GM12878 (cell line): Measurements from ENCODE around the gene FTO. TPM values are rescaled to one million over a fixed set of nuclear protein-coding genes. Genes with fewer than 3 reads are reported as not detected.

ENCODE experiments used
- ATAC-seq: fragments of 200-7000 bp; cut with Tn5 transposase; 3 replicates; pipeline ENCODE4 v1.9.1; 2020; ENCODE audit warnings: mild to moderate bottlenecking, moderate library complexity
- BruUV-seq: library from RNA; stranded (reverse); fragments of 400-500 nt; replicated peaks from 2 replicates; lab custom pipeline; 2021; lab: Mats Ljungman, UMichigan
- CTCF ChIA-PET: fragments of 300-600 bp; sonication (Branson Sonifier 250); formaldehyde crosslinking; extraction: SDS; loops from one replicate; lab custom pipeline; 2021; ENCODE audit warnings: inconsistent platforms; lab: Yijun Ruan, JAX
- POLR2A ChIA-PET: fragments of 350-600 bp; formaldehyde crosslinking; extraction: SDS; loops from one replicate; lab custom pipeline; 2021; ENCODE audit warnings: inconsistent platforms; lab: Charles Lee
- RAD21 ChIA-PET: fragments of 300-600 bp; sonication (Branson Sonifier 250); formaldehyde crosslinking; loops from one replicate; lab custom pipeline; 2023; ENCODE audit warnings: antibody characterized with exemption; ENCODE audit not compliant: unreplicated experiment; lab: Charles Lee
- SMC1A ChIA-PET: fragments of 300-600 bp; sonication (Branson Sonifier 250); formaldehyde crosslinking; loops from one replicate; lab custom pipeline; 2023; ENCODE audit not compliant: unreplicated experiment, uncharacterized antibody; lab: Charles Lee
- DNase-seq: peaks from one replicate; pipeline ENCODE4 v3.0.0-alpha.2; 2011; ENCODE audit warnings: low read depth, low spot score
- FAIRE-seq: peaks from 3 replicates; lab custom pipeline; 2011; peaks lifted over from hg19 to GRCh38; lab: Jason Lieb, UNC
- H2AFZ ChIP-seq: 2 replicates; pipeline ENCODE4 v1.6.0; 2011; ENCODE audit warnings: low read depth, low read length, control low read depth; ENCODE audit not compliant: control insufficient read depth
- H3K27ac ChIP-seq: 2 replicates; pipeline ENCODE4 v1.5.1; 2011; ENCODE audit warnings: control low read depth; ENCODE audit not compliant: control insufficient read depth, insufficient read depth
- H3K27me3 ChIP-seq, 2 experiments: replicated peaks in 1 of 2; 2 replicates each; pipeline versions ENCODE4 v1.6.0 to v1.6.1; 2011; ENCODE audit warnings: low read length in 1 of 2; ENCODE audit not compliant: control insufficient read depth in 2 of 2, insufficient read depth in 2 of 2
- H3K36me3 ChIP-seq, 2 experiments: 2 replicates each; pipeline ENCODE4 v1.5.1; 2011; ENCODE audit warnings: low read length in 1 of 2; ENCODE audit not compliant: control insufficient read depth in 2 of 2, insufficient read depth in 2 of 2
- H3K4me1 ChIP-seq: 2 replicates; pipeline ENCODE4 v1.6.1; 2011; ENCODE audit warnings: mild to moderate bottlenecking, low read length, moderate library complexity, mixed read lengths; ENCODE audit not compliant: control insufficient read depth, insufficient read depth
- H3K4me2 ChIP-seq: 2 replicates; pipeline ENCODE4 v1.6.0; 2011; ENCODE audit warnings: control low read depth; ENCODE audit not compliant: control insufficient read depth, insufficient read depth
- H3K4me3 ChIP-seq: fragments of 200-600 bp; sonication (generic); 2 replicates; pipeline ENCODE4 v1.5.1; 2016
- H3K79me2 ChIP-seq: 2 replicates; pipeline ENCODE4 v1.6.0; 2011; ENCODE audit warnings: low read length; ENCODE audit not compliant: control insufficient read depth, insufficient read depth
- H3K9ac ChIP-seq: 2 replicates; pipeline ENCODE4 v1.8.0; 2011; ENCODE audit warnings: low read length, control low read depth, mixed read lengths; ENCODE audit not compliant: control insufficient read depth, insufficient read depth
- H3K9me3 ChIP-seq: replicated peaks from 3 replicates; pipeline ENCODE4 v1.5.1; 2011; ENCODE audit warnings: mild to moderate bottlenecking, low read length; ENCODE audit not compliant: control insufficient read depth, insufficient read depth
- H4K20me1 ChIP-seq: 2 replicates; pipeline ENCODE4 v1.6.0; 2011; ENCODE audit not compliant: control insufficient read depth, insufficient read depth
- CBFB ChIP-seq: IDR thresholded peaks from 2 replicates; pipeline ENCODE4 v1.6.1; 2016; ENCODE audit warnings: antibody characterized with exemption, low read depth
- PRDM15 ChIP-seq: fragments of 450-650 bp; formaldehyde crosslinking; IDR thresholded peaks from 2 replicates; pipeline ENCODE4 v1.4.0; 2020; ENCODE audit warnings: mild to moderate bottlenecking, moderate library complexity
- ZNF622 ChIP-seq: fragments of 450-650 bp; IDR thresholded peaks from 2 replicates; pipeline ENCODE4 v1.6.1; 2017; ENCODE audit warnings: mild to moderate bottlenecking, inconsistent platforms
- WGBS: methylation state at CpG from one replicate; pipeline ENCODE4 v1.1.6; 2016; ENCODE audit warnings: low lambda C conversion rate; ENCODE audit not compliant: insufficient replicate concordance, insufficient coverage; ENCODE audit errors: missing lambda C conversion rate; 5-methylcytosine and 5-hydroxymethylcytosine counted together
- in situ Hi-C: fragments of 300-500 bp; cut with MboI; formaldehyde crosslinking; loops from 9 replicates; pipeline ENCODE4 v1.14.3; 2018; ENCODE audit warnings: mixed read lengths
- intact Hi-C: fragments of 100-400 bp; cut with micrococcal nuclease; formaldehyde crosslinking; loops from one replicate; pipeline ENCODE4 v1.14.2; 2022; ENCODE audit not compliant: unreplicated experiment
- polyA plus RNA-seq, 11 experiments: library from polyadenylated mRNA; depleted of rRNA in 4 of 11; unstranded in 6 of 11; stranded (reverse) in 5 of 11; fragments of >200 nt; fragmentation: Nextera tagmentation in 4 of 11; fragmentation: Illumina TruSeq in 1 of 11; extraction: Ambion mirVana in 4 of 11; extraction: Trizol in 1 of 11; gene quantifications; 1 replicate in 1 of 11; 2 replicates in 10 of 11; pipeline versions ENCODE4 v1.2.1 to v1.2.3, GENCODE V29; 2011 to 2016; ENCODE audit warnings: inconsistent platforms in 2 of 11, missing spikeins in 2 of 11, low read depth in 1 of 11
- total RNA-seq, 4 experiments: library from RNA; depleted of rRNA in 3 of 4; stranded (reverse); fragments of >200 nt in 3 of 4; fragmentation: Illumina TruSeq in 1 of 4; extraction: Trizol in 1 of 4; gene quantifications; 2 replicates each; pipeline versions ENCODE4 v1.2.1 to v1.2.3, GENCODE V29; 2013 to 2021

The FTO gene
- total and polyA plus RNA-seq, 10 of the 15 experiments (the other 5 are each of a cell fraction or from before 2014, with no cell fraction given) = 20.1 to 55.0 (median 47.0) TPM

GRCh38 chr16:54022362-54022761, 318.4 kb downstream of the FTO start (continued):
- TF ChIP-seq PRDM15 (CRISPR knock-in tag) (no peak), ZNF622 (no peak)
- TF ChIP-seq, all 136 proteins: peak for 0

GRCh38 chr16:54026456-54026855, 322.5 kb downstream of the FTO start:
- Histone ChIP-seq H3K4me2 (no peak overlapping the region), H4K20me1 (no peaks in the 10 kb centered on the region), H3K27me3 (no peaks in the 10 kb centered on the region), H3K9me3 (peaks cover 3% of the 10 kb centered on the region; the same call in 2 of the 3 replicates), H3K36me3 (no peaks in the 10 kb centered on the region), H3K4me3 (no peak overlapping the region), H3K27ac (no peak overlapping the region), H3K9ac (no peak overlapping the region), H3K4me1 (no peaks in the 10 kb centered on the region), H3K79me2 (no peaks in the 10 kb centered on the region), H2AFZ (no peak overlapping the region)
- ChIA-PET CTCF (no interaction called here), POLR2A (no interaction called here), RAD21 (no interaction called here), SMC1A (no interaction called here)
- 53% methylated on average over 1 of the region's 1 CpG for WGBS
- FAIRE-seq (no peak), DNase-seq (no peak), ATAC-seq (no peak)
- BruUV-seq = no TSS peak
- TF ChIP-seq CBFB = no peak
- in situ Hi-C loops = no loop called here
- intact Hi-C loops = no loop called here
